ENCODE results near the gene BAZ1B. TPM values are rescaled to one million over a fixed set of nuclear protein-coding genes. Genes with fewer than 3 reads are reported as not detected.
A peak's percentile ranks its signal among the peaks of the same experiment; 100 is the strongest.
"Not testable (repeated sequence)": the region's sequence is repeated elsewhere in the genome, so short reads cannot be mapped to it uniquely, and the experiment has no call there.

The BAZ1B gene
- total RNA-seq, 1 donor from 2014 or later, result 55.7 TPM

DNA sequence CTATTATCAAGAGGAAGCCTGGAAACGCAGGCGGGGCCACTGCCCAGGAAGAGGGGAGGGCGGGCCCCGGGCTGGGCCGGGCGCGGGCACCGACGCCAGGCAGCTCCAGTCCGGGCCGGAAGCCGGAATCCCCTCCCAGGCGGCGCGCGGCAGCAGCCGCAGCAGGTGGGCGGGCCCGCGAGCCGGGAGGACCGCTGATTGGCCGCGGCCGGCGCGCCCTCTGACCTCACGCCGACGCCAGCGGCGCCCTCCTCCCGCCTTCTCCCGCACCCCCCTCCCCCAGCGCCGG, 35.0 kb upstream of the BAZ1B start:
- no peaks in the 10 kb centered on the region for H3K27me3 ChIP-seq
- ATAC-seq (peak; percentile 96), DNase-seq (peak; percentile 98)
- peak overlapping the region; percentile 97 for H3K27ac ChIP-seq
- TF ChIP-seq, protein P1, sequence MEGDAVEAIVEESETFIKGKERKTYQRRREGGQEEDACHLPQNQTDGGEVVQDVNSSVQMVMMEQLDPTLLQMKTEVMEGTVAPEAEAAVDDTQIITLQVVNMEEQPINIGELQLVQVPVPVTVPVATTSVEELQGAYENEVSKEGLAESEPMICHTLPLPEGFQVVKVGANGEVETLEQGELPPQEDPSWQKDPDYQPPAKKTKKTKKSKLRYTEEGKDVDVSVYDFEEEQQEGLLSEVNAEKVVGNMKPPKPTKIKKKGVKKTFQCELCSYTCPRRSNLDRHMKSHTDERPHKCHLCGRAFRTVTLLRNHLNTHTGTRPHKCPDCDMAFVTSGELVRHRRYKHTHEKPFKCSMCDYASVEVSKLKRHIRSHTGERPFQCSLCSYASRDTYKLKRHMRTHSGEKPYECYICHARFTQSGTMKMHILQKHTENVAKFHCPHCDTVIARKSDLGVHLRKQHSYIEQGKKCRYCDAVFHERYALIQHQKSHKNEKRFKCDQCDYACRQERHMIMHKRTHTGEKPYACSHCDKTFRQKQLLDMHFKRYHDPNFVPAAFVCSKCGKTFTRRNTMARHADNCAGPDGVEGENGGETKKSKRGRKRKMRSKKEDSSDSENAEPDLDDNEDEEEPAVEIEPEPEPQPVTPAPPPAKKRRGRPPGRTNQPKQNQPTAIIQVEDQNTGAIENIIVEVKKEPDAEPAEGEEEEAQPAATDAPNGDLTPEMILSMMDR (IDR thresholded peaks at IDR 0.05), result no peak
- peaks cover 25% of the 10 kb centered on the region for H3K36me3 ChIP-seq
- no peaks in the 10 kb centered on the region for H3K9me3 ChIP-seq
- intact Hi-C loops (cut with DNase I), result no loop called here
- peaks cover 19% of the 10 kb centered on the region for H3K4me1 ChIP-seq
- peak overlapping the region; percentile 89 for H3K4me3 ChIP-seq

DNA sequence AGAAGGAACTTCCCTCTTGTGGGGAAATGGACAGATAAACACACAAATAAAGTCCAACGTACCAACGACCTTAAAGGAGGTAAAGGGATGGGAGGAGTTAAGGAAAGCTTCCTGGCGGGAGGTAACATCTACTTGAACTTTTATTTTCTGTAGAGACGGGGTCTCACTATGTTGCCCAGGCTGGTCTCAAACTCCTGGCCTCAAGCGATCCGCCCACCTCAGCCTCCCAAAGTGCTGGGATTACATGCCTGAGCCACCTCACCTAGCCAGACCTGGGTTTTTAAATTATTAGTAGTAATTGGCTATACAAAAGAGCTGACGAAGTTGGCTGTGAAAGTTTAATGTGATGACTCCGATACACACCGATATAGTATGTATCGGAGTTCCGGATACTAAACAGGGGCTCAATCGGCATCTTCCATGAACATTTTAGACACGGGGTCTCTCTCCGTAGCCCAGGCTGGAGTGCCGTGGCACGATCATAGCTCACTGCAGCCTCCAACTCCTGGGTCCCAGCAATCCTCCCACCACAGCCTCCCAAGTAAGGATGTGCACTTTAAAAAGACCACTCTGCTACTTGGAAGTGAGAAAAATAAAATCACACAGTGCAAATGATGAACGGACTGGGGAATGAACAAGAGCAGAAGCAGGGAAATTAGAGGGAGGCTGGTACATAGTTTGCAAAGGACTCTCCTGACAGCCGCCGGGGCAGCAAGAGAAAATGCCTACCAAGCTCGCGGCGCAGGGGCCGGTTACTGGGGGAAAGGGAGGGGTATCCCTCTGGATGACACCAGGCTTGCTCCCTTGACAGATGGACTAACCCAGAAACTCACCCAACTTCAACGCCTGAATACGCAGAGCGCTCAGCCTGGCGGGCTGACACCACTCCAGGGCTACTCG, 34.4 kb upstream of the BAZ1B start:
- Histone ChIP-seq H3K36me3 (peaks cover 30% of the 10 kb centered on the region), H3K27ac (peak overlapping the region; percentile 97), H3K9me3 (no peaks in the 10 kb centered on the region), H3K4me3 (peak overlapping the region; percentile 89), H3K27me3 (no peaks in the 10 kb centered on the region), H3K4me1 (peaks cover 19% of the 10 kb centered on the region)
- ATAC-seq (no peak), DNase-seq (no peak)
- TF ChIP-seq, protein P1 (IDR thresholded peaks at IDR 0.05), result no peak
- intact Hi-C loops (cut with DNase I), result no loop called here

DNA sequence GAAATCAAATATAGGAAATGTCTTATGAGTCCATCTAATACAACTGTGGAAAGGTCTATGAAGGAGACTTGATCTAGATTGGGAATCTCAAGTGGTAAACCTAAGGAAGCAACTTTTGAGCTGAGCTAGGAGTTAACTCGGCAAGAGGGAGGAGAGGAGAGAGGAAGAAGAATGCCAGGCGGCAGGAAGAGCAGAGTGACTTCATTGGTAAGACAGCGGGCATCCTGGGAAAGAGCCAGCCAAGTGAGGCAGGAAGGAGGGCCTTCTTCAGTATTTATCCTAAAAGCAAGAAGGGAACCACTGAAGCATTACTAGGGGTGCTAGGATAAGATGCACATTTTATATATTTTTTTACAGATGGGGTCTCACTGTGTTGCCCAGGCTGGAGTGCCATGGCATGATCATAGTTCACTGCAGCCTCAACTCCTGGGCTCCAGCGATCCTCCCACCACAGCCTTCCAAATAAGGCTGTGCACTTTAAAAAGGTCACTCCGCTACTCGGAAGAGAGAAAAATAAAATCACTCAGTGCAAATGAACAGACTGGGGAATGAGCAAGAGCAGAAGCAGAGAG, 33.4 kb upstream of the BAZ1B start:
- peak overlapping the region; percentile 89 for H3K4me3 ChIP-seq
- TF ChIP-seq, protein P1 (IDR thresholded peaks at IDR 0.05), result no peak
- intact Hi-C loops (cut with DNase I), result no loop called here
- peaks cover 38% of the 10 kb centered on the region for H3K36me3 ChIP-seq
- DNase-seq, result no peak
- ATAC-seq, result no peak
- no peaks in the 10 kb centered on the region for H3K27me3 ChIP-seq
- peaks cover 19% of the 10 kb centered on the region for H3K4me1 ChIP-seq
- no peak overlapping the region for H3K27ac ChIP-seq
- H3K9me3 ChIP-seq, result no peaks in the 10 kb centered on the region

DNA sequence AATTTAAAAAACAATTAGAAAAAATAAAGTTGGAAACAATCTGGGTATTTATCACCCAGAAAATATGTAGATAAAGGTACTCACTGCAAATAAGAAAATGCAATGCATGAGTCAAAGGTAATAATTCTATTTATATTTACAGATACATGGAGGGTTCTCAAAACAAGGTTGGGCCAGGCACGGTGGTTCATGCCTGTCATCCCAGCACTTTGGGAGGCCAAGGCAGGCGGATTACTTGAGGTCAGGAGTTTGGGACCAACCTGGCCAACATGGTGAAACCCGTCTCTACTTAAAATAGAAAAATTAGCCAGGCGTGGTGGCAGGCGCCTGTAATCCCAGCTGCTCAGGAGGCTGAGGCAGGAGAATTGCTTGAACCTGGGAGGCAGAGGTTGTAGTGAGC, 28.0 kb upstream of the BAZ1B start:
- H3K4me1 ChIP-seq, result not testable (repeated sequence)

DNA sequence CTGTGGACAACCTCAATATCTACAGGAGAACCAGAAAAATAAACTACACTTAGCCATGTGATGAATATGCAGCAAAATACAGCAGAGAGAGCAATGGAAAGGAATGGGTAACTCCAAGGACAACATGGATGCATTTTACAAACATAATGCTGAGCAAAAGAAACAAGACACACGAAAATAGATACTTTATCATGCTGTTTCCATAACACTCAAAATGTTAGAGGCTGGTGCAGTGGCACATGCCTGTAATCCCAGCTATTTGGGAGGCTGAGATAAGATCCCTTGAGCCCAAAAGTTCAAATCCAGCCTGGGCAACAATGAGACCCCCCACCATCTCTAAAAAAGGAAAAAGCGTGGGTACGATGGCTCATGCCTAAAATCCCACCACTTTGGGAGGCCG, 27.1 kb upstream of the BAZ1B start:
- ATAC-seq (no peak), DNase-seq (no peak)
- TF ChIP-seq, protein P1 (IDR thresholded peaks at IDR 0.05), result no peak
- Histone ChIP-seq H3K36me3 (peaks cover 69% of the 10 kb centered on the region), H3K27me3 (no peaks in the 10 kb centered on the region), H3K27ac (no peak overlapping the region), H3K9me3 (no peaks in the 10 kb centered on the region), H3K4me3 (no peak overlapping the region), H3K4me1 (no peaks in the 10 kb centered on the region)
- intact Hi-C loops (cut with DNase I), result no loop called here

More for the DNA sequence above, 28.0 kb upstream of the BAZ1B start:
- H3K27me3 ChIP-seq; intact Hi-C loops (cut with DNase I); ATAC-seq; H3K9me3 ChIP-seq; DNase-seq; H3K27ac ChIP-seq; H3K4me3 ChIP-seq: not testable (repeated sequence)
- peaks cover 76% of the 10 kb centered on the region for H3K36me3 ChIP-seq

DNA sequence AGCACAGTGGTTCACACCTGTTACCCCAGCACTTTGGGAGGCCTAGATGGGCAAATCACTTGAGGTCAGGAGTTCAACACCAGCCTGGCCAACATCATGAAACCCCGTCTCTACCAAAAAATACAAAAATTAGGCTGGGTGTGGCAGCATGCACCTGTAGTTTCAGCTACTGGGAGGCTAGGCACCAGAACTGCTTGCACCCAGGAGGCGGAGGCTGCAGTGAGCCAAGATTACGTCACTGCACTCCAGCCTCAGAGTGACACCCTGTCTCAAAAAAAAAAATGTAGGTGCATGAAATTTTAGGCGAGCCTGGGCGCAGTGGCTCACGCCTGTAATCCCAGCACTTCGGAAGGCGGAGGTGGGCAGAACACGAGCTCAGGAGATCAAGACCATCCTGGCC, 25.7 kb upstream of the BAZ1B start:
- DNase-seq (no peak), ATAC-seq (no peak)
- Histone ChIP-seq H3K4me3 (no peak overlapping the region), H3K27ac (no peak overlapping the region), H3K27me3 (no peaks in the 10 kb centered on the region), H3K4me1 (no peaks in the 10 kb centered on the region), H3K9me3 (no peaks in the 10 kb centered on the region), H3K36me3 (peaks cover 72% of the 10 kb centered on the region)
- TF ChIP-seq, protein P1 (IDR thresholded peaks at IDR 0.05), result no peak
- intact Hi-C loops (cut with DNase I), result no loop called here
